Cardiac septum (tissue), 1 donor: Measurements from ENCODE around the gene ZNF598. TPM values are rescaled to one million over a fixed set of nuclear protein-coding genes. Genes with fewer than 3 reads are reported as not detected.

ENCODE experiments used
- DNase-seq: peaks from one replicate; pipeline ENCODE4 v3.0.0-alpha.2; 2020; ENCODE audit warnings: low spot score
- intact Hi-C: fragments of 100-400 bp; cut with DNase I; formaldehyde crosslinking; loops from one replicate; pipeline ENCODE4 v1.14.0; 2022
- total RNA-seq: library from RNA; stranded (reverse); fragmentation: NEBNext Ultra II Directional; extraction: Animal tissue kit (Norgen Biotek cat#: 25700); gene quantifications from one replicate; pipeline ENCODE4 v1.2.1, GENCODE V29; 2021
- donor health status: DM: no; HTN: no; CAD: no.

ZNF598 gene
- total RNA-seq, 1 donor from 2014 or later = 21.9 TPM

DNA sequence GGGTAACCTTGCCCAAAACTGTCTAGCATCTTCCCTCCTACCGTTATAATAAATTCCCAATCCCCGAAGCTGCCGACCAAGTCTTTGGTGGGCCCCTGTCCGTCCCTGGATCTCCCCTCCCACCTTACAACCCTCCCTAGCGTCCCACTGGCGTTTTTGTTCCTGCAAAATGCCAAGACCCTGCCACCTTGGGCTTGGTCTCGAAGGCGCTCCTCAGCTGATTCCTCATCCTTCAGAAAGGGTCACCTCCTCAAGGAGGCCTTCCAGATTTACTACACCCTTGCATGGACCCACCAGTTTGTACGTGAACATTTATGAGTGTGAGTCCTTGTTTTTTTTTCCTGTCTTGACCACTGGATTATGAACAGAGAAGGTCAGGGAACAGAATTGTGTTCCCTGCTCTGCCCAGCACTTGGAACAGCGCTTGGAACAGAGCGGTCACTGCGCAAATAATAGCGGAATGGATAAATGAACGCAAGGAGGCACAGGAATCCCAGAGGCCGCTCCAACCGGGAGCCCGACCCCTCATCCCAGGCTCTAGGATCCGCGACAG lies 26.6 kb downstream of the ZNF598 start:
- intact Hi-C loops = no loop called here
- DNase-seq = no peak

DNA sequence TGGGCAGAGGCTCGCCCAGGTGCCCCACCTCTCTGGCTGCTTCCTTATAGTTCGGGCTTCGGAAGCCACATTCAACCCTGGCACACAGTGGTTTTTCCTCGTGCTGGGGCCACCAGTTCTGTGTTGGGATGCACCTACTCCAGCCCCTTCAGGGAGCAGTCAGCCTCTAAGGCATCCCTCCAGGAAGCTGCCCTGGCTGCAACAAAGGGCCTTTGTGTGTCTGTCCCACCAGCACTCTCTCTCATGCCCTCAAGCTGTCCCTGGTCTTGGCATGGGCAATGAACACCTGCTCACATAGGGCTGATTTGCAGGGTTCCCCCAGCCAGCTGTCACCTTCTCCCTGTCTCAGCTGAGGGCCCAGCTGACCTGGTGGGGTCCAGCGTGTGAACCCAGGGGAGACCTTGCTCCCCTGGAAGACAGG lies 27.6 kb downstream of the ZNF598 start:
- intact Hi-C loops = no loop called here
- DNase-seq = no peak

GRCh38 chr16:1981398-1981836 lies 28.2 kb downstream of the ZNF598 start, which contains the start of gene NOXO1:
TSS of gene NOXO1 (minus strand) at chr16:1981469. CDS start at chr16:1981179, 290 bp downstream.
- DNase-seq = no peak
- intact Hi-C loops = no loop called here

DNA sequence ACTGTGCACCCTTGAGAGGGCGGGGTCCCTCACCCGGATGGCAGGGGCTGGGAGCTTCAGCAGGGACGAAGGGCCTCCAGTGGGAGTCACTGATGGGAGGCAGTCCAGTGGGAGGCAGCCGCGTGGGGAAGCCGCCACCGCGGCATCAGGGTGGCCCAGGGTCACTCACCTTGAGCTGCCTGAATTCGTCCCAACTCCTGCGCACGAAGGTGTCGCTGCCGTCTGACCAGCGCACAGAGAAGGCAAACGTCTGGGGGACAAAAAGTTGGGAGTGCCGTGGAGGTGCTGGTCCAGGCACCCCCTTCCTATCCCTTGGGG lies 28.9 kb downstream of the ZNF598 start:
- intact Hi-C loops = no loop called here
- no peak for DNase-seq

DNA sequence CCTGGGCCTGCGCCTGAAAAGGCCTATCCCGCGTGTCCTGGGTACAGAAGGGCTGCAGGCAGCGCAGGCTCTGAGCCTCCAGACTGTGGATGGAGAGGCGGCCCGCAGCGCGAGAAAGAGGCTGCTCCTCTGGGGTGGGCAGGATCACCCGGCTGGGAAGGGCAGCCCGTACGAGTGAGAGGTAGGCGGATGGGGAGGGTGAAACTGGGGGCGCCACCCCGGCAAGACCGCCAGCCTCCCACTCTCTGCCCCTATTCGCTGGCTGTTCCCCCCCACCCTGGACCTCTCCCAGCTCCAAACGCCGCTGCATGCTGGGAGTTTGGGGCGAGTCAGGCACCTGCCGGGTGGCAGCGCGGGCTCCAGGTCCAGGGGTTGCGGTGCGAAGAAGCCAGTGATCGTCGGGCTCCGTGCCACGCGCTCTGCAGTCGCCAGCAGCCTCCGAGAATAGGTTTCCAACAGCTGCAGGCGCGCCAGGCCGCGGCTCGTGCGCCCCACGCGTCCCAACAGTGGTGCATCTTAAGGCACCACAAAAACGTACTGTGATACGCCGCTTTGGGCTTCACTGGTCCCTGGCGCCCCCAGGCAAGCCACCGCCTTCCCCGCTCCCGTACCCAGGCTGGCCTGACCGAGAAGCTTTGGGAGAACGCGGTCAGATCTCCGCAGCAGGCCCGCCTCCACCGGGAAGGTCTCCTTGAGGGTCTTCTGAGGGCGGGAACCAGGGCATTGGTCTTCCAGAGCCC lies 29.4 kb downstream of the ZNF598 start:
- no peak for DNase-seq
- intact Hi-C loops = no loop called here

DNA sequence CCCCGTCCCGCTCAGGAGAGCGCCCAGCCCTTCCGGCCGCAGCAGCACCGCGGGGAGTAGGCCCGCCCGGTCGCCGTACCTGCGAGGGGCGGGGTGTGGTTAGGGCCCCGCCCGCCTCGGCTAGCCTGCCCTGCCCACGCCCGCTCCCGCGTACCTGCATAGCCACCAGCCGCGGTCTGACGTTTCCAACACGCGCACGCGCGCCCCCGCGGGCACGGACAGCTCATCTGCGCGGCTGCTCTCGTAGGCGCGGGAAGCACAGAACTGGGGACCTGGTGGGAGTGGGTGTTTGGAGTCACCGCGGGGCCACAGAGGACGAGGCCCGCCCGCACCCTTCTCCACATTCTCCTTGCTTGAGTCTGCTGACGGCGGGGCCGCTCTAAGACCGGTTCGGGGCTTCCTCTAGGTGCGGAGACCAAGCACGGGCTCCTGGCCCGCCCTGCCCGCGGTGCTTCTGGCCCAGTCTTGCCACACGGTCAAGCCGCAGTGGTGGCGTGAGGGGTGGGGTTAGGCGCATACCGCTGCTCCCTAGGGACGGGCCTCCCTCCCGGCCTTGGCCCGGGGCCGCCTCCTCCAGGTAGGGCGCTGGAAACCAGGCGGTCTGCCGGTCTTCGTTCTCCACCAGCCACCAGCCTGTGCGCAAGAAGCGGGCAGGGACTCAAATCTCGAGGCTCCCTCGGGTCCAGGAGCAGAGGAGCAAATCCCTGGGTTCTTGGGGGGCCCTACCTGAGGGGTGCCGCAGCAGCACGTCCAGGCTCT lies 30.2 kb downstream of the ZNF598 start:
- intact Hi-C loops = no loop called here

DNA sequence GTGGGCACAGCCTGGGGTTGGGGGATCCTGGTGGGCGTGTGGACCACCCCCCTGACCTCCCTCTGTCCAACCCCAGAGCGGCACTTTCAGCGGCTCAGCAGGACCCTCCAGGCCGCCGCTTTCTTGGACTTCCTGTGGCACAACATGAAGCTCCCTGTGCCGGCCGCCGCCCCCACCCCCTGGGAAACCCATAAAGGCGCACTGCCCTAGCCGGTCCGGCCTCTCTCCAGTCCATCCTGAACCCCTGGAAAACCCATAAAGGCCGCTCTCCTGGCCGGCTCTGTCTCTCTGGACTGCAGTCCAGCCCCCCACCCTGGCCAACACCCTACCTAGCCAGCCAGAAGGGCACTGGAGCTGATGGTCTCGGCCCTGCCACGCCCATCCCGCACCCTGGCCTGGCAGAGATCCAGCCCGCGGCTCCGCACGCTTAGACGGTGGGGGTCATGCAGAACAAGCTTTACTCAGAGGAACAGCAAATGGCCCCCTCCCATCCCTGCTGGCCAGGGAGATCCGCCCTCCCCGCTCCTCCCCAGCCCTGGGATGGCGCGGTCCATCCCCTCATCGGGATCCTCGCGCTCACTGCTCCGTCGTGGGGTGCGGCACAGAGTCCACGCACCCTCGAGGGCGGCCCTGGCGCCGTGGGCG lies 31.0 kb downstream of the ZNF598 start:
- intact Hi-C loops = no loop called here
- DNase-seq = no peak

More for the DNA sequence above, 30.2 kb downstream of the ZNF598 start:
- DNase-seq = no peak

GRCh38 chr16:1977875-1978268 lies 31.7 kb downstream of the ZNF598 start:
- intact Hi-C loops = no loop called here
- DNase-seq = no peak

DNA sequence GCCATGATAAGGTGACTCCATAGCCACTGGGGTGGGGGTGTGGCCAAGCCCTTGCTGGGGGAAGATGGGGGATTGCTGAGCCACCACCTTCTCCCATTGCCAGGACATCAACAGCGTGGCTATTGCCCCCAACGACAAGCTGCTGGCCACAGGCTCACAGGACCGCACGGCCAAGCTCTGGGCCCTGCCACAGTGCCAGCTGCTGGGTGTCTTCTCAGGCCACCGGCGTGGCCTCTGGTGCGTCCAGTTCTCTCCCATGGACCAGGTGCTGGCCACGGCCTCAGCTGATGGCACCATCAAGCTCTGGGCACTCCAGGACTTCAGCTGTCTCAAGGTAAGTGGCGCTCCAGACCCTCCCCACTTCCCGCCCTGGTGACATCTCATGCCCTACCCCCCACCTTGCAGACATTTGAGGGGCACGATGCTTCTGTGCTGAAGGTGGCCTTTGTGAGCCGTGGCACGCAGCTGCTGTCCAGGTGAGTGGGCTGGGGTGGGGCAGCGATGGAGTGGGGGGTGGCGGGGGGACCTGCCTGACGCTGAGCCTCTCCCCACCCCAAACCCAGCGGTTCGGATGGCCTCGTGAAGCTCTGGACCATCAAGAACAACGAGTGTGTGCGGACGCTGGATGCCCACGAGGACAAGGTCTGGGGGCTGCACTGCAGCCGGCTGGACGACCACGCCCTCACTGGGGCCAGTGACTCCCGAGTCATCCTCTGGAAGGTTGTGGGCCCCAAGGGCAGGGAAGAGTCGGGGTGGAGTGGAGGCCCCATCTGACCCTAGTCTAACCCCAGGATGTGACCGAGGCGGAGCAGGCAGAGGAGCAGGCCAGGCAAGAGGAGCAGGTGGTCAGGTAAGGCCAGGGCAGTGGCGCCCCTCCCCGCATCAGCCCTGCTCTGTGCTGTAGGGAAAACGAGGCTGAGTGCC lies 32.4 kb downstream of the ZNF598 start:
- intact Hi-C loops = no loop called here
- DNase-seq = no peak

GRCh38 chr16:1976216-1976520 lies 33.5 kb downstream of the ZNF598 start:
- intact Hi-C loops = no loop called here
- DNase-seq = no peak

DNA sequence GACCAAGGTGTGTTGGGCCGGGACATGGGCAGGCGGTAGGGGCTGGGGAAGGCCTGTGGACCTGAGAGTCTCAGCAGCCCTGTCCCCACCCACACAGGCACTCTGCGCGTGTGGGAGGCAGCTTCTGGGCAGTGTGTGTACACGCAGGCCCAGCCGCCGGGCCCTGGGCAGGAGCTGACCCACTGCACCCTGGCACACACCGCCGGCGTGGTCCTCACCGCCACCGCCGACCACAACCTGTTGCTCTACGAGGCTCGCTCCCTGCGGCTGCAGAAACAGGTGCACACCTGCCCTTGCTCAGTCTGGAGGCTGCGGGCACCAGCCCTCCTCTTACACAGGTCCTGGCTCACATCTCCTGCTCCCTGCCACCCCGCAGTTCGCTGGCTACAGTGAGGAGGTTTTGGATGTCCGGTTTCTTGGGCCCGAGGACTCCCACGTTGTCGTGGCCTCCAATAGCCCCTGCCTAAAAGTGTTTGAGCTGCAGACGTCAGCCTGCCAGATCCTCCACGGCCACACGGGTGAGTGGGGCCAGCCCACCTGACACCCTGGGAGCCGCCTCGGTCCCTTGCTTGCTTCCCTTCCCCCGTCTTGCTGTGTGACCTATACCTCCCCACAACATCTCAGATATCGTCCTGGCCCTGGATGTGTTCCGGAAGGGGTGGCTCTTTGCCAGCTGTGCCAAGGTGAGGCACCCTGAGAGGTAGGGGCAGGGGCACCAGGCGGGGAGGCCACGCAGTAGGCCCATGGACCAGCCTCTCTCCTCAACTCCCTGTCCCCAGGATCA lies 34.0 kb downstream of the ZNF598 start:
- no peak for DNase-seq

GRCh38 chr16:1974157-1975070 lies 35.2 kb downstream of the ZNF598 start:
- no peak for DNase-seq
- intact Hi-C loops = no loop called here

More for the DNA sequence above, 34.0 kb downstream of the ZNF598 start:
- intact Hi-C loops = no loop called here

GRCh38 chr16:1973461-1974156 lies 36.0 kb downstream of the ZNF598 start:
- intact Hi-C loops = no loop called here
- DNase-seq = no peak

DNA sequence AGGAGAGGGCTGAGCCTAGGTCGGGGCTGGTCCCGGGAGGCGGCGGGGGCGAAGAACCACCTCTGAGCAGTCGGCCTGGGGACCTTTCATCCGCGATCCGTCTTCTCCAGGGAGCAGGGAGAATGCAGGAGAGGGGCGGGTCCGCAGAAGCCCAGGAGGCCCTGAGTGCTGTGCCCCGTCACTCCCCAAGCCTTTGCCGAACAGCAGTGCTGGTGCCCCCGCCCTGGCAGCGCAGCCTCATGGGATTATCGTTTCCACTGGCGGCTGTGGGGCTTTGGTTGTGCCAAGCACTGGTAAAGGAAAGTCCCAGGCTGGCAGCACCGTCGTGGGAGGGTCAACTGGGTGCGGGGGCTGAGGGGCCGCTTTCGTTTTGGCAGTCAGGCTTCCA lies 37.1 kb downstream of the ZNF598 start:
- no peak for DNase-seq

DNA sequence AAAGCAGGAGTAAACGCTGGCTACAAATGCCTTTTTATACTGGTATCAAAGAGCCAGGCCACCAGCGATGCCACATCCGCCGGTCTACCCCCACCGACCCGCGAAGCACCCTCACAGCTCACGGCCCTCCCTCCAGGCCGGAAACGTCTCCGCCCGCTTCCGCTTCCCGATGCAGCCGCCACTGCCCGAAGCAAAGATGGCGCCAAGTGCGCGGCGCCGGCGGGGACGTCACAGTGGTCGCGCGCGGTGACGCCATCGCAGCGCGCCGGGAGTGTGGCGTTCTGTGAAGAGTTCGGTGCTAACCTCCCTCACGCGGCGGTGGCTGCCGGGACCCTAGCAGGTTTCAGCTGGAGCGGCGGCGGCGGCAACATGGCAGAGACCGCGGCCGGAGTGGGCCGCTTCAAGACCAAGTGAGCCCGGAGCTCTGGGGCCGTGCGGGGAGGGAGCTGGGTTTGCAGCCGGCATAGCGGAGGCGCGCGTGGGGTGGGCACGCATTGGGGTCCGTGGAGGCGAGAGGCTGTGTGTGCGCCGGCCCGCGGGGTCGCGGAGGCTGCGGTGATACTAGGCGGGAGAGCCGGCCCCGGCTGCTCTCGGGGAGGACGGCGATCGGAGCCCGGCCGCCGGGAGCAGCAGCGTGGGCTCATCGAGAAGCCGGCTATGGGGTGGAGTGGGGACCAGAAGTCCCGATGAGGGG lies 37.7 kb downstream of the ZNF598 start, which contains the start of gene TBL3:
Gene TBL3 (plus strand): TSS at position 258 of the 694 bp plus-strand sequence. CDS start 112 bp downstream, at position 370.
- intact Hi-C loops = no loop called here
- peak; percentile 96 for DNase-seq

More for the DNA sequence above, 37.1 kb downstream of the ZNF598 start:
- intact Hi-C loops = no loop called here
